Sigmoid colon (tissue), 3 donors: ENCODE measurements around the gene SCOC.

Source experiments
- POLR2A ChIP-seq, 2 donors: fragments of 450-650 bp; IDR thresholded peaks; one replicate each; pipeline ENCODE4 v1.6.1; 2016; ENCODE audit warnings: antibody characterized with exemption in 2 of 2, mild to moderate bottlenecking in 2 of 2, moderate library complexity in 2 of 2
- TF ChIP-seq, protein P1 (sequence below), 4 experiments: fragments of 450-650 bp in 3 of 4; fragments of 200-600 bp in 1 of 4; IDR thresholded peaks; one replicate each; pipeline ENCODE4 v1.5.1; 2016 to 2019; ENCODE audit warnings: antibody characterized with exemption in 4 of 4, mild to moderate bottlenecking in 3 of 4, moderate library complexity in 2 of 4

GRCh38 chr4:140357868-140358267 is 15.6 kb upstream of the SCOC start:
- TF ChIP-seq, protein P1, sequence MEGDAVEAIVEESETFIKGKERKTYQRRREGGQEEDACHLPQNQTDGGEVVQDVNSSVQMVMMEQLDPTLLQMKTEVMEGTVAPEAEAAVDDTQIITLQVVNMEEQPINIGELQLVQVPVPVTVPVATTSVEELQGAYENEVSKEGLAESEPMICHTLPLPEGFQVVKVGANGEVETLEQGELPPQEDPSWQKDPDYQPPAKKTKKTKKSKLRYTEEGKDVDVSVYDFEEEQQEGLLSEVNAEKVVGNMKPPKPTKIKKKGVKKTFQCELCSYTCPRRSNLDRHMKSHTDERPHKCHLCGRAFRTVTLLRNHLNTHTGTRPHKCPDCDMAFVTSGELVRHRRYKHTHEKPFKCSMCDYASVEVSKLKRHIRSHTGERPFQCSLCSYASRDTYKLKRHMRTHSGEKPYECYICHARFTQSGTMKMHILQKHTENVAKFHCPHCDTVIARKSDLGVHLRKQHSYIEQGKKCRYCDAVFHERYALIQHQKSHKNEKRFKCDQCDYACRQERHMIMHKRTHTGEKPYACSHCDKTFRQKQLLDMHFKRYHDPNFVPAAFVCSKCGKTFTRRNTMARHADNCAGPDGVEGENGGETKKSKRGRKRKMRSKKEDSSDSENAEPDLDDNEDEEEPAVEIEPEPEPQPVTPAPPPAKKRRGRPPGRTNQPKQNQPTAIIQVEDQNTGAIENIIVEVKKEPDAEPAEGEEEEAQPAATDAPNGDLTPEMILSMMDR (IDR thresholded peaks at IDR 0.05), result no peak
- no peak for TF ChIP-seq POLR2A (IDR thresholded peaks at IDR 0.05)
